Endothelial cell (in vitro differentiated cells): Measurements from ENCODE around the gene ZNF292. TPM values are rescaled to one million over a fixed set of nuclear protein-coding genes. Genes with fewer than 3 reads are reported as not detected.
A peak's percentile ranks its signal among the peaks of the same experiment; 100 is the strongest.

ENCODE experiments used
- DNase-seq: peaks from one replicate; pipeline ENCODE4 v3.0.0; 2021; ENCODE audit warnings: low spot score
- H3K27ac Mint-ChIP-seq: one replicate; pipeline ENCODE4 v1.8.0; 2021; ENCODE audit warnings: mixed read lengths, inconsistent platforms; ENCODE audit not compliant: unreplicated experiment
- H3K27me3 Mint-ChIP-seq: one replicate; pipeline ENCODE4 v1.8.0; 2021; ENCODE audit warnings: mild to moderate bottlenecking, moderate library complexity, mixed read lengths, inconsistent platforms; ENCODE audit not compliant: unreplicated experiment
- H3K36me3 Mint-ChIP-seq: one replicate; pipeline ENCODE4 v1.8.0; 2021; ENCODE audit warnings: mild to moderate bottlenecking, low read depth, mixed read lengths, inconsistent platforms; ENCODE audit not compliant: unreplicated experiment
- H3K4me1 Mint-ChIP-seq: one replicate; pipeline ENCODE4 v1.8.0; 2021; ENCODE audit warnings: mild to moderate bottlenecking, mixed read lengths, inconsistent platforms; ENCODE audit not compliant: unreplicated experiment
- H3K4me3 Mint-ChIP-seq: one replicate; pipeline ENCODE4 v1.8.0; 2021; ENCODE audit warnings: mild to moderate bottlenecking, mixed read lengths, inconsistent platforms; ENCODE audit not compliant: unreplicated experiment
- H3K9me3 Mint-ChIP-seq: one replicate; pipeline ENCODE4 v1.8.0; 2021; ENCODE audit warnings: mixed read lengths, inconsistent platforms; ENCODE audit not compliant: unreplicated experiment
- CTCF ChIP-seq: fragments of 200-600 bp; sonication (generic); IDR thresholded peaks from one replicate; pipeline ENCODE4 v1.5.0; 2021; ENCODE audit warnings: antibody characterized with exemption; ENCODE audit not compliant: unreplicated experiment
- total RNA-seq: library from RNA; stranded (reverse); fragmentation: NEBNext Ultra II Directional; extraction: Animal tissue kit (Norgen Biotek cat#: 25700); gene quantifications from one replicate; pipeline ENCODE4 v1.2.1, GENCODE V29; 2021; ENCODE audit not compliant: unreplicated experiment

ZNF292 gene
- total RNA-seq, 1 donor from 2014 or later, result 40.9 TPM

- no peak for DNase-seq
- Mint-ChIP-seq H3K36me3 (no peaks in the 10 kb centered on the region), H3K9me3 (no peaks in the 10 kb centered on the region), H3K27me3 (peaks cover 2% of the 10 kb centered on the region), H3K4me1 (peaks cover 8% of the 10 kb centered on the region), H3K4me3 (no peak overlapping the region), H3K27ac (peak overlapping the region; percentile 21)
- no peak for TF ChIP-seq CTCF
Observed at GRCh38 chr6:87165185-87165584, 9.8 kb downstream of the ZNF292 start.

- Mint-ChIP-seq H3K27ac (peak overlapping the region; percentile 70), H3K4me3 (no peak overlapping the region), H3K4me1 (peaks cover 34% of the 10 kb centered on the region), H3K36me3 (no peaks in the 10 kb centered on the region), H3K9me3 (no peaks in the 10 kb centered on the region), H3K27me3 (peaks cover 2% of the 10 kb centered on the region)
- no peak for TF ChIP-seq CTCF
- no peak for DNase-seq
Observed at GRCh38 chr6:87171938-87172633, 16.7 kb downstream of the ZNF292 start.

GRCh38 chr6:87174078-87174579, 18.8 kb downstream of the ZNF292 start:
- H3K27ac Mint-ChIP-seq, result no peak overlapping the region
- H3K9me3 Mint-ChIP-seq, result no peaks in the 10 kb centered on the region
- H3K4me1 Mint-ChIP-seq, result peaks cover 34% of the 10 kb centered on the region
- no peak overlapping the region for H3K4me3 Mint-ChIP-seq
- DNase-seq, result no peak
- peaks cover 2% of the 10 kb centered on the region for H3K27me3 Mint-ChIP-seq
- no peaks in the 10 kb centered on the region for H3K36me3 Mint-ChIP-seq
- no peak for TF ChIP-seq CTCF

- H3K9me3 Mint-ChIP-seq, result no peaks in the 10 kb centered on the region
- H3K27me3 Mint-ChIP-seq, result peaks cover 2% of the 10 kb centered on the region
- no peaks in the 10 kb centered on the region for H3K36me3 Mint-ChIP-seq
- H3K4me1 Mint-ChIP-seq, result peaks cover 32% of the 10 kb centered on the region
- H3K4me3 Mint-ChIP-seq, result no peak overlapping the region
- DNase-seq, result no peak
- TF ChIP-seq CTCF, result no peak
- peak overlapping the region; percentile 34 for H3K27ac Mint-ChIP-seq
Observed at GRCh38 chr6:87176493-87176892, 21.1 kb downstream of the ZNF292 start.

- no peak overlapping the region for H3K27ac Mint-ChIP-seq
- H3K36me3 Mint-ChIP-seq, result no peaks in the 10 kb centered on the region
- H3K9me3 Mint-ChIP-seq, result no peaks in the 10 kb centered on the region
- TF ChIP-seq CTCF, result no peak
- H3K4me3 Mint-ChIP-seq, result no peak overlapping the region
- H3K27me3 Mint-ChIP-seq, result peaks cover 2% of the 10 kb centered on the region
- H3K4me1 Mint-ChIP-seq, result peaks cover 11% of the 10 kb centered on the region
- no peak for DNase-seq
Observed at GRCh38 chr6:87180105-87180728, 24.9 kb downstream of the ZNF292 start.
